ENCODE results near the gene MPP3.
"Not testable (repeated sequence)": the region's sequence is repeated elsewhere in the genome, so short reads cannot be mapped to it uniquely, and the experiment has no call there.

The MPP3 gene, protein sequence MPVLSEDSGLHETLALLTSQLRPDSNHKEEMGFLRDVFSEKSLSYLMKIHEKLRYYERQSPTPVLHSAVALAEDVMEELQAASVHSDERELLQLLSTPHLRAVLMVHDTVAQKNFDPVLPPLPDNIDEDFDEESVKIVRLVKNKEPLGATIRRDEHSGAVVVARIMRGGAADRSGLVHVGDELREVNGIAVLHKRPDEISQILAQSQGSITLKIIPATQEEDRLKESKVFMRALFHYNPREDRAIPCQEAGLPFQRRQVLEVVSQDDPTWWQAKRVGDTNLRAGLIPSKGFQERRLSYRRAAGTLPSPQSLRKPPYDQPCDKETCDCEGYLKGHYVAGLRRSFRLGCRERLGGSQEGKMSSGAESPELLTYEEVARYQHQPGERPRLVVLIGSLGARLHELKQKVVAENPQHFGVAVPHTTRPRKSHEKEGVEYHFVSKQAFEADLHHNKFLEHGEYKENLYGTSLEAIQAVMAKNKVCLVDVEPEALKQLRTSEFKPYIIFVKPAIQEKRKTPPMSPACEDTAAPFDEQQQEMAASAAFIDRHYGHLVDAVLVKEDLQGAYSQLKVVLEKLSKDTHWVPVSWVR

DNA sequence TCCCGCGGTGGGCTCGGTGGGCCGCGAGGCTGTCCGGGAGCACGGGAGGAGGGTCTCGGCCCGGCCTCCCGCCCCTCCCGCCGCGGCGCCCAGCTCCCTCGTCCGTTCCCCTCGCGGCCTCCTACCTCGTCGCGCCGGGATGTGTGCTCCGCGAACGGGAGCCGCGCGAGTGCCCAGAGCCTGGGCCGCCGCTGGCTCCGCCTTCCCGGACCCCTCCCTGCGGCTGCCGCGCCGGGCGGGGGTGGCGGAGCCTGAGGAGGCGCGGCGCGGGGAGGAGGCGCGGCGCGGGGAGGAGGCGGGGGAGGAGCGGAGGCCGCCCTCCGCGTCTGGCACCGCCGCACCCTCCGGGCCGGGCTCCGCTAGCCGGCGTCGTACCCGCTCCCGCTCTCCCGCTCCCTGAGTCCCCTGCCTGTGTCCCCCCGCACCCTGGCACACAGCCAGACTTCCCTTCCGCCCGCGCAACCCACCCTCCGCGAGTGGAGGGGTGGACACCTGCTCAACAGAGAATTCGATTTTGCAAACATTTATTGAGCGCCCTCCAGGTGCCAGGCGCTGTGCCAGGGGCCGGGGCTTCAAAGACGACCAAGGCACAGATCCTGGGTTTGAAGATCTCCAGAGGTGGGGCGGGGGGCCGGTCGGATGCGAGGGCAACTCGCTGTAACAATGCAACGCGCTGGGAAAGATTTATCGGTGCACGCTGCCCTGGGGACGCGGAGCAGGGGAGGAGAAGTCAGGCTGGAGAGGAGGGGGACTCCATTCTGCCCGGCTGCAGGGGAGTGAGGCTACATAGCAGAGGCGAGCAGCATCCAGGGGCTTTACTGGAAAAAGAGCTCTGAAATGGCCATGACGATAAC lies at the start of gene MPP3:
Gene MPP3, minus strand, starts transcription at position 171 of the 854 bp plus-strand sequence. CDS start 1,240 bp downstream, outside the sequence.
- DNase-seq, result peak; percentile 26

DNA sequence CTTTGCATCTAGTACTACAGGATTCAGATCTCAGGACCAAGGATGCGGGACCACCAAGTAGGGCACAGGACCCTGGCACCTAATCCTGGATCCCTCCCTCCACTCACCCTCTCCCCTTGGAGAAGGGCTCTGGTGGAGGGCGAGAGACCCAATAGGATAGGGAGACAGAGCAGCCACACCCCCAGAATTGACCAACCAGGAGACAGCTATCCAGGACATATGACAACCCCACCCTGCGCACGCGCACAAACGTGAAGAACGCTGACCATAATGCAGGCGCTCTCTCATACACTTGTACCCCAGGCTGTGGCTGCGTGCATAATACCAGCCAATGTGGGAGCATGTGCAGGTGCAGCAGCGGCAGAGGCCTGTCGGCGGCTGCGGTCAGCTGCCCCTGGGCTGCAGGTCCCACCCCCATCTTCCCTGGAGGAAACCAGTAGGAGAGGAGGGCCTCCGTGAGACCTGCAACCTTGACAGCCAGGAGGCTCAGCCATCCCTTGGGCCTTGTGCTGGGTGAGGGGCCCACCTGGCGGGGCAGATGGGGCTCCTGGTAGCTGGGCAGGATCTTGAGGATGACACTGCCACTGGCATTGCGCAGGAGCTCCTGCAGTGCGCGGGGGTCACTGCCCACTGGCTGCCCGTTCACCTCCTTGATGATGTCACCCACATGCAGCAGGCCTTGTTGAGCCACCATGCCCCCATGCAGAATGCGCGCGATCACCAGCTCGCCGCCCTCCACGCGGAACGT lies 49.0 kb upstream of the MPP3 start:
- no peak for DNase-seq

DNA sequence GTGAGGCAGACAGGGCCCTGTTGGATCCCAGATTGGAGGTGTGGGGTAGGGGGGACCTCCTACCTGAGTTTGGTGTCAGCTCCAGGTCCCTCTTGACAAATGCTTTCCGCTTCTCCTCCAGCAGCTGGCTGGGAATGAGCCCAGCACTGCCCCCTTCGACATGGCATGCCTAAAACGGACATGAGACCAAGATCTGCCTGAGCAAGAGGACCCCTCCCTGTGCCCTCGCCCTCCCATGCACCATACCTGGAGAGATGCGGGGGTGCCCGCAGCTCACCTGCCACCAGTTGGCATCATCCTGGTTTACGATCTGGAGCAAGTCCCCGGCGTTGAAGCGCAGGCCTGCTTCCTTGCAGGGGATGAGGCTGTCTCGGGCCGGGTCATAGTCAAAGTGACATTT lies 48.2 kb upstream of the MPP3 start:
- DNase-seq, result no peak

DNA sequence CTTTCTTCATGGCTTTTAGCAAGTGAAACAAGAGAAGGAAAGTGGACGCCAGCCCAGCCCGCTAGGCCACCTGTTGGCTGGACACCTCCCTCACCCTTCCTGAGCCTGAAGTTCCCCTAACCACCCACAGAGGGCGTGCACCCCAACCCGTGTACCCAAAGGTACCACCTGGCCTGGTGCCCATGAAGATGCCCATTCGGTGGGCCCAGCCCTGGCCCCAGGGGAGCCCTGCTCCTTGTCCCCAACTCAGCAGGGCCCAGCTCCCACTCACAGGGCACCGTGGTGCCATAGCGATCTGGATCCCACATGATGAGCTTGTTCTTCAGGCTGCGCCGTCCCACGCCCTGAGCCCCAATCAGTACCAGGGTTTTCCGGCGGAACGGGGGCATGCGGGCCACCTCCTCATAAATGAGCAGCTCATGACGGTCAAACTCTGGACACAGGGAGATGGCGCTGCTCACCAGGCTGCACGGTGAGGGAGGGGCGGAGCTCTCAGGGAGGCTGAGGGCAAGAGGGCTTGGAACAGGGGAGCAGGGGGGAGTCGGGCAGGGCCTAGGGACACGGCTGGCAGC lies 47.6 kb upstream of the MPP3 start:
- no peak for DNase-seq

DNA sequence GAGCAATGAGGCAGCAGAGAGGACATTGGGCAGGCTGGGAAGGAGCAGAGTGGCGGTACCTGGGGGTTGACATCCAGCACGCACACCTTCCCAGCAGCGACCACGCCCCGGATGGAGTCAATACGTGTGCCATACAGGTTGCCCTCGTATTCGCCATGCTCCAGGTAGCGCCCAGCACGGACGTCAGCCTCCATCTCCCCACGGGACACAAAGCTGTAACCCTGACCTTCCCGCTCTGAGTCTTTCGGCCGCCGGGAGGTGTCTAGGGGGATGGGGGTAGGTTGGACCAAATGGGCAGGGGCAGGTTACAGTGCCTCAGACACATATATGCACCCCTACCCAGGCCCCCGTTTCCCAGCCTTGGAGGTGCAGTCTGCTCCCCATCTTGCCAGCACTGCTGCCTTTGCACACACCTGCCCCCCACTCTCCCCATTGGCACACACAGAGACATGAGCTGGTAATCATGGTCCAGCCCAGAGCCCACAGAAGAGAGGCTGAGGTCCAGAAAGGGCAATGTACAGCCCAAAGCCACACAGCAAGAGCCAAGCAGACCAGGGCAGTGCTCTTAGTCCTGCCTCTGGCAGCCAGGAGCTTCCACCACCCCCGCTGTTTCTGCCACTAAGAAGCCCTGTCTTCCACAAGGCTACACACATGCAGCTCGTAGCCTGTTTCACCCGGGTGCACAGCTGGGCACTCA lies 46.9 kb upstream of the MPP3 start:
- no peak for DNase-seq

DNA sequence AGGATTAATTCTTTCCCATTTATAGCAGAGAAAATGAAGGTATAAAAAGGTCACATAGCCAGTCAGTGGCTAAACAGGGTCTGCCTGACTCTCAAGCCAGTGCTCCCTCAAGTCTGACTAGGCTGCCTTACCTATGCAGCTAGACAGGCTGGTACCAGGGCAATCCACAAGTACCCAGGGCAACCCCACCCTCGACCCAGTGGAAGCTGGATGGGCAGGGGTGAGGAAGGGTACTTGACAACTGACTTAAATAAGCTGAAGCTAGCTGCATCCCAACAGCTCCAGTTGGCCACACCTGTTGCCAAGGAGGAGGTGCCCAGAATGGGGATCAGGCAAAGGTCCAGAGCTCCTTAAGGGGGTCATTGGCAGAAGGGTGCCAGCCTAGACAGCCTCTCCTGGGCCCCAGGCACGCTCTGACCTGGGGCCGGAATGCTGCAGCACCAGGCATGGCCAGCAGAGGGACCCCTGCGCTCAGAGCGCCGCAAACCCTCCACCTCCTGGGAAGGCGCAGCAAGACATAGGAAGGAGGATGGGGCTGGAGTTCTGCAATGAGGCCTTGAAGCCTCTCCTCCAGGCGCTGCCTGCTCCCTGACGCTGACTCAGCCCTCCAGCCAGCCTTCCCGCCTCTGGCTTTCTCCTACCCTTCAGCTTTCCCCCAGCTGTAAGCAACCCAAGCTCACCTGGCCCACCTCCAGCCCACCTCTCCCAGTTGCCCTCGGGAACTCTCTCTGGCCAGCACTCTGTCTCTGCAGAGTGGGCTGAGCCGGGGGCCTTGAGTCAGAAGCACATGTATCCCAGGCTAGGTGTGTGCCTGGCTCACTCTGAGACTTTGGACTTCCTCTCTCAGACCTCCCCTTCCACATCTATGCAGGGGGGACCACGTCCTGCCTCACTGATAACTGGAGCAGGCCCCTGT lies 45.6 kb upstream of the MPP3 start:
- DNase-seq, result peak; percentile 57

DNA sequence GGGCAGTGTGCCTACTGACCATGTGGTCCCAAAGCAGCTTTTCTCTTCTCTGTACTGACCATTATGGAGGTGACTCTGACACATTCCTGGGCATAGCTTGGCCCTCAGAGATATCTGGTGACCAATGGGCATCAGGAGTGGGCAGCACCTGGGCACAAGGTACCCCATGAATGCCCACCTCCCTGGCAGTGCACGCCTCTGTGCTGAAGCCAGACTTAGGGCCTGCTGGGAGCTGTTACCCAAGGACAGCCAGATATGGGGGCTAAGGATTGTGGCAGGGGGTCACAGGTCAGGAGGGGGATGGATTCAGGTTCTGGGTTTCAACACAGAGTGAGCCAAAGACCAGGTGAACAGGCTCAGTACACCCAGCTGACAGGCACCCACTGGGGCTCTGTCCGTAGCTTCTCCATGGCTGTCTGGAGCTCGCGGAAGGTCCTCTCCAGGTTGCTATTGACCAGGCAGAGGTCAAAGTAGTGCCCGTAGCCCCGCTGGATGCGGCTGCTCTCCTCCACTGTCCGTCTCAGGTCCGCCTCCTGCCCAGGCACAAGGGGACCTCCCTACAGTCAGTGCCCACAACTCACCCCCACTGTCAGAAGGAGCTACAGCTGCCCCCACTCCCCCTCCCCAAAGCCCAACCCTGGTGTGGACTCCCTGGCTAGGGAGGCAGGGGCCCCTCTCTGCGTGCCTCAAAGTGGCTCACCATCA lies 44.7 kb upstream of the MPP3 start:
- DNase-seq, result no peak

DNA sequence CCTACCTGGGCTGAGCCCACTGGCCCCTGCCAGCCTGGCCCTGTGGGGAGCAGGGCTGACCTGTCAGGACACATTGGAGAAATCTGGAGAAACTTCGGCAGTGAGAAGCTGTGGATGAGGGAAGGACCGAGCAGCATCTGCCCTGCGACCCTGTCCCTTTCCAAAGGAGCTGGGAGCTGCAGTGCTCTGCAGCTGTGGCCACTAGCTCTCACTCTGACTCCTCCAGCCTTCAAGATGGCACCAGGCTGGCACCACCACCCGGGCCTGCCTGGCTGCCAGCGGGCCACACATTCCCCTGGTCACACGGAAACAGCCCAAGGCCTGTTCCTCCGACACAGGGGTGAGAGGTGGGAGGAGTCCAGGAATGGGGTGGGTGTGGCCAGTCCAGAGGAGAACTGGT lies 44.1 kb upstream of the MPP3 start:
- no peak for DNase-seq

DNA sequence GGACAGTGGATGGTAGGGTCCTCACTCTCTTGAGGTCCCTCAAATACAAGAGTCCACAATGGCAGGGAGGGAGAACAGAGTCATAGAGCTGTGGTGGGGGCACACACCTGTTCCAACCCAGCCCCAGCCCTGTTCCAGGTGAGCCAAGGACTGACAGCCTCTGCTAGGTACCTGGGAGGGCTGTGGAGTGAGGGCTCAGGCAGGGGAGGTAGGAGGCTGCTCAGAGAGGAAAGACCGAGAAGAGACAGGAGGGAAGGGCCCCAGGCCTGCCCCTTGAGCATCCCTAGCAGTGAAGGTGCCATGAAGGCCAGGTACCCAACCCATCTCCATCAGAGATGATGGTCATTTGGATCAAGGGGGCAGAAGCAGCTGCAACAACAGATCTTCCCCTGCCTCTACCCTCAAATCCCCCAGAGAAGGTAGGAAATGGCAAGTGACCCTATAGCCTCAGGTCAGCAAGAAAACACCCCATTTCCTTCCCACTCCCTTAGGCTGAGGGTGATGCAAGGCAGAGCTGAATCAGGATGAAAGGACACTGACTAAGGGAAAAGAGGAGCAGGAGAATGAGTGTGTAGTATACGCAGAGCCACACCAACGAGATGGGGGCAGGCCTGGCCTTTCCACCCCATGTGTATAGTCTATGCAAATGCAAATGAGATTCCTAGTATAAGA lies 42.7 kb upstream of the MPP3 start:
- DNase-seq, result no peak

DNA sequence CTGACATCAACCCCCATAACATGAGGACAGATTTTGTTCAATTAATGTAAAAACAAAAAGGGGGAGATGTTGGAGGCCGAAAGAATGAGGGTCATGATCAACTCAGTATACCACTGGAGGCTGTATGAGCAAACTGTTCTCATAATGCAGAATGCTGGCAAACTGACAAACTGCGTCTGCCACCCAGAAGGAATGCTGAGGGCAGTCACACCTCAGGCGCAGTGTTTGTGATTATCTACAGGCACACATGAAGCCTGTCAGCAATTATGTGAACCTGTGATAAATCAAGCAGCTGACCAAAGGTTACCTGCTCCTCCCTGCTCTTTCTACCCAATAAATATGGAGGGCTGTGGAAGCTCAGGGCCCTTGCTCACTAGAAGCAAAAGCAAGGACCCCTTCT lies 41.3 kb upstream of the MPP3 start:
- DNase-seq, result no peak

DNA sequence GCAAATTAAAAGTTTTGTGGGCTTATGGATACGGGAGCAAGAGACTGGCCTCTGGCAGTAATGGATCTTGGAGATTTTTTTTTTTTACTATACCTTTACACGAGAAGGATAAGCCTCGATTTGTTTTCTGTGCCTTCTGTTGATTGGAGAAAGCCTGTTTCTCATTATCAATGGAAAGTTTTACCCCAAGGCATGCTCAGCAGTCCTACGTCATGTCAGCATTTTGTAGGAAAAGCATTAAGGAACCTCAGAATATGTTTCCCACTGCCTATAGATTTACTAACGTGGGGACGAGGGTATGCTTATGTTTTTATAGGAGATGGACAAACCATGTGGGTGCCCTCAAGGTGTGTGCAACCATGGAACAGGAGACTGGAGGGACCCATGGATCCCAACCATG lies 40.9 kb upstream of the MPP3 start:
- no peak for DNase-seq

DNA sequence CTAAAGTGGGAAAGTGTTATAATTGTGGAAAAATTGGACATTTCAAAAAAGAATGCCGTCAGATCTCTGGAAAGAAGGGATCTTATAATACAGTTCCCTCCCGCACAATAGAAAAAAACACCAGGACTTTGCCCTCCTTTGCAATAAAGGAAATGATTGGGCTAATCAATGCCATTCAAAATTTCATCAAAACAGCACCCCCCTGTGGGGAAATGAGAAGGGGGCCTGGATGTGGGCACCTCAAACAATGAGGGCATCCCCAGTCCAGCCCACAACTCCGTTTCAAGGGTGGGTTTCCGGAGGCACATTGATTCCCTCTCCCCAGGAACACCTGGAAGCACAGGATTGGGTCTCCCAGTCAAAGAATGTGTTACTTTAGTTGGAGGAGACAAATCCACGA lies 40.1 kb upstream of the MPP3 start:
- DNase-seq, result no peak

DNA sequence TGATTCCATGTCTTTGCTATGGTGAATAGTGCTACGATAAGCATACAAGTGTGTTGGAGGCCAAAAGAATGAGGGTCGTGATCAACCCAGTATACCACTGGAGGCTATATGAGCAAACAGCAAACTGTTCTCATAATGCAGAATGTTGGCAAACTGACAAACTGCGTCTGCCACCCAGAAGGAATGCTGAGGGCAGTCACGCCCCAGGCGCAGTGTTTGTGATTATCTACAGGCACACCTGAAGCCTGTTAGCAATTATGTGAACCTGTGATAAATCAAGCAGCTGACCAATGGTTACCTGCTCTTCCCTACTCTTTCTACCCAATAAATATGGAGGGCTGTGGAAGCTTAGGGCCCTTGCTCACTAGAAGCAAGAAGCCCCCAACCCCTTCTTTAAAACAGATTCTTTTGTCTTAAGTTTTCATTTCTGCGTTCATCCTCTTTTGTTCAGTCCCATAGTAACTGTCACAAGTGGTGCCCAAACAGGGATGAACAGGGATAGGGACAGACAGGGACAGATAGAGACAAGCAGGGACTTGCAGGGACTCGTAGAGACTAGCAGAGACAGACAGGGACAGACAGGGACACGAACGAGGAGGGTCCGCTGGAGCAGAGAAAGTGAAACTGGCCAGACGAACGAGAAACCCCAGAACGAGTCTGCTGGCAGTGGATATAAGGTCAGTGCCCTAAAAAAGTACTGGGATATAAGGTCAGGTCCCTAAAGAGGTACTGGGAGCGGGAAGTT lies 39.2 kb upstream of the MPP3 start:
- no peak for DNase-seq

DNA sequence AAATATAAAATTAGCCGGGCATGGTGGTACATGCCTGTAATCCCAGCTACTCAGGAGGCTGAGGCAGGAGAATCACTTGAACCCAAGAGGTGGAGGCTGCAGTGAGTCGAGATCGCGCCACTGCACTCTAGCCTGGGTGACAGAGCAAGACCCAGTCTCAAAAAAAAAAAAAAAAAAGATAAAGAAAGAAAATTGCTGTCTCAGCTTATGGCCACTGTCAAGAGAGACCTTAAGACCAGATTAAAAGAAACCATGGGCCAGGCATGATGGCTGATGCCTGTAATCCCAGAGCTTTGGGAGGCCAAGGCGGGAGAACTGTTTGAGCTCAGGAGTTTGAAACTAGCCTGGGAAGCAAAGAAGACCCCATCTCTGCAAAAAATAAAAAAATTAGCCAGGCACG lies 36.1 kb upstream of the MPP3 start:
- not testable (repeated sequence) for DNase-seq

DNA sequence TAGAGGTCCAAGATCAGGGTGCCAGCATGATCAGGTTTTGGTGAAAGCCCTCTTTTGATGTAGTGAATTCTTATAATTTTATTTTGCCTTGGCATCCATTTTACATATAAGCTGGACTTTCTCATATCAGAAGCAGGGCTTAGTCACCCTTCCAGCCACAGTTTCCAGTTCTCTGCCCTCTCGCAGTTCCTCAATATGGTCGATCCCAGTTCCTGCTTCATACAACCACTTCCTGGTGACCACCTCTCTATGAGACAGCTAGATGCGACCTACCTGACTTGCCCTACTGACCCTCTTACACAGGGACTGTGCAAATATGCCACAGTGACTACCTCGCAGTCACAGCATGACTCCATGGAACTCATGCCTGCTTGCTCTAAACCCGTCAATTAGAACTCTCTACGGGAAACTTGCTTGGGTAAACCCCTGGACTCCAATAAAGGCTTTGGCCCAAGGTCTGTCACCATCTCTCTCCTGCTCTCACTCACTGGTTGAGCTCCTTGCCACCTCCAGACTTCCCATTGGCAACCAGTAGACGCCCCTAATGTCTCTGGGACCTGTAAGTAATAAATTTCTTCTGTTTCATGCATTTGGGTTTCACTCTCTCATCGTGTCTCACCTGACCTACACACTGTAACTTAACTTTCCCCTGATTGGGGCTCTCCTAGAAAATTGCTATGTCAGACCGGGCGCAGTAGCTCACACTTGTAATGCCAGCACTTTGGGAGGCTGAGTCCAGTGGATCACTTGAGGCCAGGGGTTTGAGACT lies 35.5 kb upstream of the MPP3 start:
- no peak for DNase-seq

DNA sequence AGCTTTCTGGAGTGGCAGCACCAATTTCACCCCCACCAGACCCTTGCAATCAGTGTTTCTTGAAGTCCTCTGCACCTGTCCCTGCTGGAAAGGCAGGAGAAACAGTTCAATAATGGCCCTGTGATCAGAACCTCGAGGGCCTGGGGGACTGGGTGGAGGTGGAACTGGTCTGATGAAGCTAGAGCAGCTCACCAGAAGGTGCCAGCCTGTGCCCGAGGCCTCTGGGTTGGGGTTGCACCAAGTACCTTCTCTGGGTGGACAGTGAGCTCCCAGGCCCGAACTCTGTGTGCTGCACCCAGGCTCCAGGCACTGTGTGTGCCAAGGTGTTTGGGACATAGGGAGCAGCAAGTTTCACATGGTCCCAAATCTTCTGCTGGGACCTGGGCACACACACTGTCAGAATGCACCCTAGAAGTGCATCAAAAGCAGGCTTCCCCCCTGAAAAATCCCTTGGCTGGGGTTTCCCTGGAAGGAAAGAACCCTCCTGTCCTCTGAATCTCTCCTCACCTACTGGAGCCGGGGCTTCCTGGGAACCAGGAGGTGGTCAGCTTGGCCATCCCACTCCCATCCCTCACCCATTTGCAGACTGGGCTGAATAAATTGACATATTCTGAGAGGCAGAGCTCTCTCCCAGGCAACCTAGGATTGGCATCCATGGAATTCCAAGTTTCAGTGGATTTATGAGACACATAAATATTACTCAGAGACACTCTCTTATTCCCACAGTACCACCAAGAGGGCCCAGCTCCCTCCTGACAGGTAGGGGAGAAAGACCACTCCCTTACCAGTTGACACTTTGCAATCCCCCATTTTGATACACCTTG lies 31.4 kb upstream of the MPP3 start:
- no peak for DNase-seq

DNA sequence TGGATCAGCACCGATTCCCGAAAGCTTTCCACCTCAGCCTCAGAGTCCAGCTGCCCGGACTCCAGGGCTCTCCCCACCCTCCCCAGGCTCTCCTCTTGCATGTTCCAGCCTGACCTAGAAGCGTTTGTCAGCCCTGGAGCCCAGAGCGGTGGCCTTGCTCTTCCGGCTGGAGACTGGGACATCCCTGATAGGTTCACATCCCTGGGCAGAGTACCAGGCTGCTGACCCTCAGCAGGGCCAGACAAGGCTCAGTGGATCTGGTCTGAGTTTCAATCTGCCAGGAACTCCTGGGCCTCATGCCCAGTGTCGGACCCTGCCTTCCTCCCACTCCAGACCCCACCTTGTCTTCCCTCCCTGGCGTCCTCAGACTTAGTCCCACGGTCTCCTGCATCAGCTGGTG lies 29.0 kb upstream of the MPP3 start:
- DNase-seq, result no peak
